Body of pancreas (tissue), 4 donors: ENCODE results near the gene CAV1. TPM values are rescaled to one million over a fixed set of nuclear protein-coding genes. Genes with fewer than 3 reads are reported as not detected.
A peak's percentile ranks its signal among the peaks of the same experiment; 100 is the strongest.

ENCODE experiments used
- ATAC-seq: fragments of 150-250 bp; one replicate; pipeline ENCODE4 v1.9.1; 2016
- DNase-seq, 4 donors: peaks; one replicate each; pipeline ENCODE4 v3.0.0-alpha.2; 2019
- H3K27ac ChIP-seq, 4 donors: fragments of 200-600 bp; sonication (generic); 1 replicate in 3 of 4; 2 replicates in 1 of 4; pipeline versions ENCODE4 v1.5.1 to v1.6.1; 2016 to 2019; ENCODE audit warnings: mild to moderate bottlenecking in 1 of 4, mixed read lengths in 1 of 4, moderate library complexity in 1 of 4
- H3K27me3 ChIP-seq, 2 donors: fragments of 200-600 bp; sonication (generic); one replicate each; pipeline ENCODE4 v1.6.0; 2016; ENCODE audit warnings: mild to moderate bottlenecking in 1 of 2
- H3K36me3 ChIP-seq, 2 donors: fragments of 200-600 bp; sonication (generic); replicated peaks in 1 of 2; 2 replicates each; pipeline ENCODE4 v1.5.1; 2016; ENCODE audit warnings: low read depth in 2 of 2; ENCODE audit not compliant: insufficient read depth in 1 of 2
- H3K4me1 ChIP-seq: fragments of 200-600 bp; sonication (generic); one replicate; pipeline ENCODE4 v1.6.0; 2016
- H3K4me3 ChIP-seq, 2 donors: fragments of 200-600 bp; sonication (generic); 1 replicate in 1 of 2; 2 replicates in 1 of 2; pipeline ENCODE4 v1.5.1; 2016 to 2019
- H3K9me3 ChIP-seq, 3 donors: fragments of 200-600 bp; sonication (generic); 1 replicate in 2 of 3; 2 replicates in 1 of 3; pipeline ENCODE4 v1.5.1; 2016
- CTCF ChIP-seq, 7 experiments: fragments of 450-650 bp in 4 of 7; fragments of 200-600 bp in 3 of 7; sonication (generic) in 3 of 7; IDR thresholded peaks; one replicate each; pipeline ENCODE4 v1.5.1; 2016 to 2019; ENCODE audit warnings: antibody characterized with exemption in 7 of 7
- POLR2A ChIP-seq, 3 donors: fragments of 450-650 bp; IDR thresholded peaks; one replicate each; pipeline ENCODE4 v1.6.1; 2016; ENCODE audit warnings: antibody characterized with exemption in 3 of 3, mild to moderate bottlenecking in 2 of 3
- WGBS, 2 donors: methylation state at CpG; one replicate each; pipeline ENCODE4 v1.1.5; 2017; 5-methylcytosine and 5-hydroxymethylcytosine counted together
- intact Hi-C: fragments of 100-400 bp; cut with DNase I; formaldehyde crosslinking; loops from one replicate; pipeline ENCODE4 v1.15.1; 2023
- total RNA-seq, 2 donors: library from RNA; depleted of rRNA; stranded (reverse); fragments of >200 nt; gene quantifications; one replicate each; pipeline ENCODE4 v1.1.0, GENCODE V29; 2016

The CAV1 gene
- total RNA-seq, 2 donors from 2014 or later, result 28.5 to 32.6 TPM

DNA sequence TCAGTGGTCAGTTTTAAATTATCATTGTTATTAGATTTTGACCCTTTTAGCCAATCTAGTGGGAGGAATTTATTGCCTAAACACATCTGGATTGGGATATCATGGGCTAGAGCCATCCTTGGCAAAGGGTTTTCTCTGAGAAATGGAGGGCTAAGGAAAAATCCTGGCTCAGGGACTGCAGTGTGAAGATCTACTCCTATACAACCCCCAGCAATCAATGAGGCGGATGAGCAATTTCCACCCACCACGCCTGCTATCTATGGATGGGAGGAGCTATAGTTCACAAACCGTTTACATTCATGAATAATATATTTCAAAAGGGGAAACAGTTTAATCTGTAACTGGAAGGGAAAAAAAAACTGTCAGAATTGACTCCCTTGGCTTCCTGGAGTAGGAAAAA lies 2.7 kb downstream of the CAV1 start:
- ATAC-seq, result no peak
- H3K4me3 ChIP-seq, result no peak overlapping the region

GRCh38 chr7:116528008-116528789 lies 3.4 kb downstream of the CAV1 start:
- peak in 3 of 4 donors; percentile 19 to 46 (median 21) for DNase-seq
- no peak overlapping the region for H3K4me3 ChIP-seq
- no peaks in the 10 kb centered on the region for H3K27me3 ChIP-seq
- peaks cover 19% of the 10 kb centered on the region for H3K4me1 ChIP-seq
- H3K36me3 ChIP-seq, result no peaks in the 10 kb centered on the region
- no peak for ATAC-seq
- no peaks in the 10 kb centered on the region for H3K9me3 ChIP-seq
- H3K27ac ChIP-seq, result no peak overlapping the region
- intact Hi-C loops, result loop anchor here (10.0 kb wide), 1 partner anchor 263 kb away; no protein-coding TSS in a partner anchor
- no peak for TF ChIP-seq CTCF (IDR thresholded peaks at IDR 0.05)
- WGBS, 2 donors, result 74 to 80% methylated on average over 3 of the region's 3 CpGs

More for the DNA sequence above, 2.7 kb downstream of the CAV1 start:
- TF ChIP-seq CTCF (IDR thresholded peaks at IDR 0.05) (no peak), POLR2A (IDR thresholded peaks at IDR 0.05) (no peak)
- intact Hi-C loops, result loop anchor here (10.0 kb wide), 1 partner anchor 263 kb away; no protein-coding TSS in a partner anchor
- Histone ChIP-seq H3K36me3 (no peaks in the 10 kb centered on the region), H3K27me3 (no peaks in the 10 kb centered on the region), H3K27ac (no peak overlapping the region), H3K4me1 (peaks cover 19% of the 10 kb centered on the region), H3K9me3 (no peaks in the 10 kb centered on the region)
- 64 to 71% methylated on average over 3 of the region's 3 CpGs for WGBS, 2 donors
- DNase-seq, result no peak

DNA sequence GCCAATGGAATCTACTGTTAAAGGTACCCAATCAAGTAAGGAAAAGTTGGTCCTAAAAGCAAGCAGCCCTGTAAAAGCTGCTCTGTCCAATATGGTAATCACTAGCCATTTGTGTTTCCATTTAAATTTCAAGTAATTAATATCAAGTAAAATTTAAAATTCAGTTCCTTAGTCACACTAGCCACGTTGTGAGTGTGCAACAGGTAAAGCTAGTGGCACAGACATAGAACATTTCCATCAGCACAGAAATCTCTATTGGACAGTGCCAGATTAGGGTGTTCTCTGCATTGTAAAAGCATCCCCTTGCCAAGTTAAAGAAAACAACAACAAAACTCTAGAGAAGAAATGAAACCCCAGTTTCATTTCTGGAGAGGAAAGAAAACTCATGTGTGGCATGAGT lies 4.4 kb downstream of the CAV1 start:
- Histone ChIP-seq H3K36me3 (no peaks in the 10 kb centered on the region), H3K9me3 (no peaks in the 10 kb centered on the region), H3K27ac (no peak overlapping the region), H3K4me1 (peaks cover 19% of the 10 kb centered on the region), H3K27me3 (no peaks in the 10 kb centered on the region), H3K4me3 (no peak overlapping the region)
- intact Hi-C loops, result loop anchor here (10.0 kb wide), 1 partner anchor 264 kb away; no protein-coding TSS in a partner anchor
- ATAC-seq (no peak), DNase-seq (no peak)
- WGBS, 2 donors, result 58 to 67% methylated on average over 1 of the region's 1 CpG
- TF ChIP-seq CTCF (IDR thresholded peaks at IDR 0.05), result no peak
- no peak for TF ChIP-seq POLR2A (IDR thresholded peaks at IDR 0.05)

DNA sequence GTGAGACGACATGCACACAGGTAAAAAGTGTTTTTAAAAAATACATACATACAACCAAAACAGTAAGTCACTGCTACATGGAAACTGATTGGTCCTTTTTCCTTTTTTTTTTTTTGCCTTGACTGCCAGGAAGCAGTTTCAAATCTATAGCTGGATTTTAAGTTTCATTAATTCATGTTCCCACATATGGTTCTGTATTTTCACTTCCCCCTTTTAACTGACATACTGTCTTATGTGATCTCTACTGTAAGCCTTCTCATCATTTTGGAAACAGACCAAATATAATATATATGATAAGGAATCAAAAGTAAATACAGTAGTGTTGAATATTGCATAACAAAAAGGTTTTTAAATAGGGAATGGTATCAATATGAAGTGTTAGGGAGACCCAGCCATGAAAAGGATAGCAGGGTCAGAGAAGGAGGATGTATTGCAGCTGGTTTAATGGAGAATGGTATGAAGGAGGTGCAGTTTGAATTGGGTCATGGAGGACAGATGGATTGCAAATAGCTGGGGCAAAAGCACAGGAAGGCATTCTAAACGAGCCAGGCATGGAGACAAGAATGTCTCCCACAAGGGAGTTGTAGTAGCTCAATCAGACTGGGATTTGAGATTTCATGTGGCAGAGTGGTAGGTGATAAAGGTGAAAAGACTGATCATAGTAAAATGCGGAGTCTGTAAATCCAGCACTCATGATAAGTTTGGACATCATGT lies 5.4 kb downstream of the CAV1 start:
- ATAC-seq (no peak), DNase-seq (no peak)
- intact Hi-C loops, result no loop called here
- H3K4me3 ChIP-seq, result no peak overlapping the region
- no peaks in the 10 kb centered on the region for H3K36me3 ChIP-seq
- no peak overlapping the region for H3K27ac ChIP-seq
- WGBS, 2 donors, result 78 to 79% methylated on average over 3 of the region's 3 CpGs
- H3K27me3 ChIP-seq, result no peaks in the 10 kb centered on the region
- H3K9me3 ChIP-seq, result no peaks in the 10 kb centered on the region
- TF ChIP-seq POLR2A (IDR thresholded peaks at IDR 0.05) (no peak), CTCF (IDR thresholded peaks at IDR 0.05) (no peak)
- peaks cover 11% of the 10 kb centered on the region for H3K4me1 ChIP-seq
